IPS-NIHi11 (cell line): ENCODE results near the gene NAP1L4.

Source experiments
- DNase-seq: peaks from one replicate; pipeline ENCODE4 v3.0.0; 2012; ENCODE audit warnings: mixed read lengths, low spot score

The NAP1L4 gene

DNA sequence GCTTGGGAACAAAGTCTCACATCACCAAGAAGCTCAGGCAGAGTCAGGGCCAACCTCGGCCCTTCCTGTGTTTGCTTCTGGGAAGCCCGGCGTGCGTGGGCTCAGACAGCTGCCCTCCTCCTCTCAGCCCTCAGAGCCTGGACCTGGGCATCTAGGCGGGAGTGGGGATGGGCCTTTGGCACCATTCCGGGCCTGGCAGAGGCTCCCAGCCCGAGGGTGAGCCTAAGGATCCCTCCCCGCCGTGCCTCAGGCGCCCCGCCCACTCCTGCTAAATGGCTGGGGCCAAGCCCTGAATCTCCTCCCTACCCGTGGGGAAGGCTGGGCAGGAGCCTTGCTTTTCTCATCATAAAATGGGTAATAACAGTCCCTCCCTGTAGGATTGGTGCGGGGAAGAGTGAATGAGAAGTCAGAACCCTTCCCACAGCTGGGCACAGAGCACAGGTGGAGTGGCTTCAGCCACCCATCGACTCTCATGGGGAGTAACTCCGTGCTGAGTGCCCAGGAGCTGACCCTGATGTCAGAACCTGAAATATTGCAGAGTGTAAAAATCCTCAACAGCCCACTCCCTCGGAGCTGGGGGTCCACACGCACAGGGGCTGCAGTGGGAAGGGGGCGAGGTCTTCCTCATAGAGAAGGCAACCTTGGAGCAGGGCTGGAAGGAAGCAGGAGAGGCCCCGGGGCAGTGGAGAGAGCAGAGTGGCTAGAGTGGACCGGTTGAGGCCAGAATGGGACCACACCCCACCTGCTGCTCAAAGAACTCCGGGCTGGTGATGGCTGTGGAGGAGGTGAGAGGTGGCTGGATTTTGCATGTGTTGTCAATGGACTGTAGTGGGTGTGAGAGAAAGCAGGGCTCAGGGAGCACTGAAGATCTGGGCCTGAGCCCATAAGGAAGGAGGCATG is 87.7 kb downstream of the NAP1L4 start:
- peak; percentile 16 for DNase-seq

DNA sequence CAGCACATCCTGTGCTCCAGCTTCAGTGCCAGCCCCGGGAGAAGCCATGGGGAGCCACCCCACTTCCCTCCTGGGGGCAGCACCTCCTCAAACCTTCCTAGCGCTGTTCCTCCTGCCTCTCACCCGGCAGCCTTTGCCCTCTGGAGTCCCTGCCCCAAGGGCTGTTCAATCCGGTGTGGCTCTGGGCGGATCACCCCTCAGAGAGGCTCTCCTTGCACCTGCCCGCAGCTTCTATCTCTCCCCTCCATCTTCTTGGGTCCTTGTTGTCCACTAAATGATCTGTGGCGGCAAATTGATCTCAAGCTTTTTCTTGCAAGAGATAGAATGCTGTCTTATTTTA is 88.5 kb downstream of the NAP1L4 start:
- no peak for DNase-seq

GRCh38 chr11:2902784-2903671 is 89.1 kb downstream of the NAP1L4 start:
- DNase-seq: peak; percentile 14

DNA sequence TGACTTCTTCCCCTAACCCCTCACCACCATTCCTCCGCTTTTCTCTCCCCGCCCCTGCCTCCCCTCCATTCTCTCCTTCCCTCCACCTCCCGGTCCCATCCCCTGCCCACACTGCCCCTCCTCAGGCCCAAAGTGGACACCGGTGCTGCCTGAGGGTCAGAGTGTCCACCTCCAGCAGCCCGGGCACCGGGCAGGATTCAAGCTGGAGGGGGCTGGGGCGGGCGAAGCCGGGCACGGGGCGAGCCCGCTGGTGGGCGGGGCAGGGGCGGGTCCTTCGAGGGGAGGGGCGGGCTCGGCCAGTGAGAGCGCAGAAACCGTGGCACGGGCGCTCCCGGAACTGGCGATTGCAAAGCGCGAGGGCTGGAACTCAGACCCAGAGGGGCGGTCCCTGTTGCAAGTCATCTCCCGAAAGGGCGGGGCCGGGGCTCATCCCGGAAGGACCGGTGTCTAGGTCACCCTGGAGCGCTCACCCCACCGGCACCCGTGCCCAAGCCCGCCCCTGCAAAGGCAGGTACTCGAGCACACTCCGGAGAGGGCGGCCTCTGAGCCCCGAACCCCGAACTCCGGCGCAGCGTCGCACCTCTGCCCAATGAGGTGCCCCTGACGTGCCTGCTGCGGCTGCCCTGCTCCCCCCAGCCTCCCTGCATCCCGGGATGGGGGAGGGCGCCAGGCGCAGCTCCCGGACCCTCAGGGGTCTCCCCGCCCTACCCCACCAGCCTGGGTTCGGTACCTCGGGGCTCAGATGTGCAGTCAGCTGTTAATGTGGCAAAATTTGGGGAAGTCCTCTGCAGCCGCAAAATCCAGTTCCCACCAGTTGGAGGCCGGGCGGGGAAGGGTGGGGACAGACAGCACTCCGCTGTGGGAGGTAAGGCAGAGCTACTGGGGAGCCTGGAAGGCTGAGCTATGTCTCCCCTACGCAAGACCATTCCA is 90.0 kb downstream of the NAP1L4 start:
- DNase-seq: peak; percentile 96

GRCh38 chr11:2901196-2901796 is 90.8 kb downstream of the NAP1L4 start:
- no peak for DNase-seq

DNA sequence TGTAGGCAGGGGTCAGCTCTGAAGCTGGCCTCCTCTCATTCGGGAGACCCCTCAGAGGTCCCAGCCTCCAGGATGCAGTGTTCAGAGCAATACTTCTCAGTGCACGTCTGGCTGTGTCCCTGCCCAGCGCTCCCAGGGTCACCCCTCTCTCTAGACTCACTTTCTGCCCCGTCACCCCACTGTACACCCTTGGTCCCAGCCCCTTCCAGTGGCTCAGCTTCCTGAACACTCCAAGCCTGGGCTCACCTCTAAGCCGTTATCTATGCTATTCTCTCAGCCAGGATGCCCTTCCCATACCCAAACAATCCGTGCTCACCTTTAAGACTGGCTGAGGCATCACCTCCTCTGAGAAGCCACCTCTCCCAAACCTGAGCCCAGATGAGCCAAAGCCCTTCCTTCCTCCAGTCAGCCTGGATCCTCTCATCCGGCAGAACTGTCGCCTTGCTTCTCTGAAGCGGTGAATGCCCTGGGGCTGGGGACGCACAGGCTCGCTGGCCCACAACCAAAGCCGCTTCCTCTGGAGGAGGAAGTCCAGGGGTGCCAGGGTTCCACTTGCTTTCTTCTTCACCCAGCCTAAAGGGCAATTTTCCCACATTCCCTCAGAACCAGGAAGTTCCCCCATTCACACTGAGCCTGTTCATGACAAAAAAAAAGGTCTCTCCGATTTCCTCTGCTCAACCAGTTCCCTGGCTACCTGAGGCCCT is 92.9 kb downstream of the NAP1L4 start:
- DNase-seq: no peak

GRCh38 chr11:2898366-2899079 is 93.6 kb downstream of the NAP1L4 start:
- no peak for DNase-seq

DNA sequence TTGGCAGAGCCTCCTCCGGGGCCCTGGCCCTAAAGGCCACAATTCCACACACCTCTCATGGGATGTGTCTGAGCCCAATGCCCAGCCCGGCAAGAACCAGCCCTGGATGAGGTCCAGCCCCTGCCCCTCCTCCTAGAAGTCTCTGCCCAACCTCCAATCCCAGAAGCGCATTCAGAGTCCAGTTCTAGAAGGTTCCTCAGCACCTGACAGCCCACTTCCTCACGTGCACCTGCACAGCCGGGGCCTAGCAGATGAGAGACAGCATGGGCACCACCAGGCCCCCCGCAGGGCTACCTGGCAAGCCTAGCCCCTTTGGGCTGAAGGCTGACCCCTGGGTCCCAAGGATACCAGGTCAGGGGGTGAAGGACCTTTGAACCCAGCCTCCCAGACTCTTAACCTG is 95.1 kb downstream of the NAP1L4 start:
- no peak for DNase-seq

- no peak for DNase-seq
Measured at GRCh38 chr11:2896047-2896446, 96.1 kb downstream of the NAP1L4 start.
